Astrocyte (in vitro differentiated cells and primary cell): ENCODE data around the gene SH2B2.

ENCODE experiments used
- EZH2 ChIP-seq: IDR thresholded peaks from 2 replicates; pipeline ENCODE4 v1.6.1; 2012; ENCODE audit warnings: mild to moderate bottlenecking, low read length, inconsistent platforms; ENCODE audit not compliant: insufficient read depth
- TF ChIP-seq, protein P1 (sequence below): IDR thresholded peaks from 2 replicates; pipeline ENCODE4 v1.5.1; 2011; ENCODE audit warnings: low read depth, mild to moderate bottlenecking, inconsistent platforms, low read length, moderate library complexity; ENCODE audit not compliant: insufficient read depth

GRCh38 chr7:102322202-102322715 lies 35.6 kb downstream of the SH2B2 start:
- no peak for TF ChIP-seq EZH2
- TF ChIP-seq, protein P1, sequence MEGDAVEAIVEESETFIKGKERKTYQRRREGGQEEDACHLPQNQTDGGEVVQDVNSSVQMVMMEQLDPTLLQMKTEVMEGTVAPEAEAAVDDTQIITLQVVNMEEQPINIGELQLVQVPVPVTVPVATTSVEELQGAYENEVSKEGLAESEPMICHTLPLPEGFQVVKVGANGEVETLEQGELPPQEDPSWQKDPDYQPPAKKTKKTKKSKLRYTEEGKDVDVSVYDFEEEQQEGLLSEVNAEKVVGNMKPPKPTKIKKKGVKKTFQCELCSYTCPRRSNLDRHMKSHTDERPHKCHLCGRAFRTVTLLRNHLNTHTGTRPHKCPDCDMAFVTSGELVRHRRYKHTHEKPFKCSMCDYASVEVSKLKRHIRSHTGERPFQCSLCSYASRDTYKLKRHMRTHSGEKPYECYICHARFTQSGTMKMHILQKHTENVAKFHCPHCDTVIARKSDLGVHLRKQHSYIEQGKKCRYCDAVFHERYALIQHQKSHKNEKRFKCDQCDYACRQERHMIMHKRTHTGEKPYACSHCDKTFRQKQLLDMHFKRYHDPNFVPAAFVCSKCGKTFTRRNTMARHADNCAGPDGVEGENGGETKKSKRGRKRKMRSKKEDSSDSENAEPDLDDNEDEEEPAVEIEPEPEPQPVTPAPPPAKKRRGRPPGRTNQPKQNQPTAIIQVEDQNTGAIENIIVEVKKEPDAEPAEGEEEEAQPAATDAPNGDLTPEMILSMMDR = no peak
